Measurements from ENCODE around the gene MCU. TPM values are rescaled to one million over a fixed set of nuclear protein-coding genes. Genes with fewer than 3 reads are reported as not detected.

MCU gene
- polyA plus RNA-seq, 1 donor from 2014 or later = 22.9 TPM

- TF ChIP-seq, protein P1, sequence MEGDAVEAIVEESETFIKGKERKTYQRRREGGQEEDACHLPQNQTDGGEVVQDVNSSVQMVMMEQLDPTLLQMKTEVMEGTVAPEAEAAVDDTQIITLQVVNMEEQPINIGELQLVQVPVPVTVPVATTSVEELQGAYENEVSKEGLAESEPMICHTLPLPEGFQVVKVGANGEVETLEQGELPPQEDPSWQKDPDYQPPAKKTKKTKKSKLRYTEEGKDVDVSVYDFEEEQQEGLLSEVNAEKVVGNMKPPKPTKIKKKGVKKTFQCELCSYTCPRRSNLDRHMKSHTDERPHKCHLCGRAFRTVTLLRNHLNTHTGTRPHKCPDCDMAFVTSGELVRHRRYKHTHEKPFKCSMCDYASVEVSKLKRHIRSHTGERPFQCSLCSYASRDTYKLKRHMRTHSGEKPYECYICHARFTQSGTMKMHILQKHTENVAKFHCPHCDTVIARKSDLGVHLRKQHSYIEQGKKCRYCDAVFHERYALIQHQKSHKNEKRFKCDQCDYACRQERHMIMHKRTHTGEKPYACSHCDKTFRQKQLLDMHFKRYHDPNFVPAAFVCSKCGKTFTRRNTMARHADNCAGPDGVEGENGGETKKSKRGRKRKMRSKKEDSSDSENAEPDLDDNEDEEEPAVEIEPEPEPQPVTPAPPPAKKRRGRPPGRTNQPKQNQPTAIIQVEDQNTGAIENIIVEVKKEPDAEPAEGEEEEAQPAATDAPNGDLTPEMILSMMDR (IDR thresholded peaks at IDR 0.05; ENCODE audit: poor library complexity, severe bottlenecking) = no peak
- TF ChIP-seq EP300 (conservative IDR thresholded peaks at IDR 0.05; ENCODE audit: poor library complexity, severe bottlenecking) (no peak), RAD21 (conservative IDR thresholded peaks at IDR 0.05) (no peak), SMC3 (conservative IDR thresholded peaks at IDR 0.05; ENCODE audit: poor library complexity) (no peak), EZH2 (IDR thresholded peaks at IDR 0.05; ENCODE audit: borderline replicate concordance, insufficient read depth, low read length, poor library complexity, severe bottlenecking) (no peak), REST (IDR thresholded peaks at IDR 0.05; ENCODE audit: borderline replicate concordance) (no peak), TAF1 (IDR thresholded peaks at IDR 0.05; ENCODE audit: low read depth) (no peak), POLR2AphosphoS5 (IDR thresholded peaks at IDR 0.05) (no peak)
- Histone ChIP-seq H2AFZ (ENCODE audit: low read depth, low read length) (no peak overlapping the region), H3K9me3 (ENCODE audit: low read length) (no peaks in the 10 kb centered on the region), H3K4me3 (ENCODE audit: low read length) (no peak overlapping the region), H3K9ac (ENCODE audit: low read length) (no peak overlapping the region), H3K79me2 (replicated peaks; ENCODE audit: insufficient read depth, low read length) (no peaks in the 10 kb centered on the region), H3K27ac (ENCODE audit: low read length) (no peak overlapping the region), H3F3A (ENCODE audit: insufficient read depth, low read length, poor library complexity, severe bottlenecking) (no peaks in the 10 kb centered on the region), H3K4me2 (ENCODE audit: low read length) (no peak overlapping the region), H4K20me1 (ENCODE audit: insufficient read depth) (no peaks in the 10 kb centered on the region), H3K9me2 (ENCODE audit: insufficient read depth, low read length) (no peaks in the 10 kb centered on the region), H3K36me3 (ENCODE audit: insufficient read depth, low read length) (no peaks in the 10 kb centered on the region), H3K27me3 (ENCODE audit: insufficient read depth, low read depth, low read length) (no peaks in the 10 kb centered on the region)
These were observed 11.1 kb downstream of the MCU start for GRCh38 chr10:72702868-72703581.

- no peaks in the 10 kb centered on the region for H3K79me2 ChIP-seq (replicated peaks; ENCODE audit: insufficient read depth, low read length)
- H3K9me2 ChIP-seq (ENCODE audit: insufficient read depth, low read length) = no peaks in the 10 kb centered on the region
- H3K27me3 ChIP-seq (ENCODE audit: insufficient read depth, low read depth, low read length) = no peaks in the 10 kb centered on the region
- no peaks in the 10 kb centered on the region for H4K20me1 ChIP-seq (ENCODE audit: insufficient read depth)
- no peaks in the 10 kb centered on the region for H3K9me3 ChIP-seq (ENCODE audit: low read length)
- H3K36me3 ChIP-seq (ENCODE audit: insufficient read depth, low read length) = no peaks in the 10 kb centered on the region
- no peak overlapping the region for H2AFZ ChIP-seq (ENCODE audit: low read depth, low read length)
- H3K27ac ChIP-seq (ENCODE audit: low read length) = no peak overlapping the region
- H3K4me3 ChIP-seq (ENCODE audit: low read length) = no peak overlapping the region
- H3F3A ChIP-seq (ENCODE audit: insufficient read depth, low read length, poor library complexity, severe bottlenecking) = no peaks in the 10 kb centered on the region
- TF ChIP-seq REST (IDR thresholded peaks at IDR 0.05; ENCODE audit: borderline replicate concordance) = no peak
- TF ChIP-seq RAD21 (conservative IDR thresholded peaks at IDR 0.05) = no peak
- no peak for TF ChIP-seq MXI1 (conservative IDR thresholded peaks at IDR 0.05; ENCODE audit: poor library complexity, severe bottlenecking)
- TF ChIP-seq TAF1 (IDR thresholded peaks at IDR 0.05; ENCODE audit: low read depth) = no peak
- no peak for TF ChIP-seq EP300 (conservative IDR thresholded peaks at IDR 0.05; ENCODE audit: poor library complexity, severe bottlenecking)
- no peak for TF ChIP-seq POLR2AphosphoS5 (IDR thresholded peaks at IDR 0.05)
- TF ChIP-seq, protein P1 (IDR thresholded peaks at IDR 0.05; ENCODE audit: poor library complexity, severe bottlenecking) = no peak
- no peak for TF ChIP-seq EZH2 (IDR thresholded peaks at IDR 0.05; ENCODE audit: borderline replicate concordance, insufficient read depth, low read length, poor library complexity, severe bottlenecking)
- TF ChIP-seq SMC3 (conservative IDR thresholded peaks at IDR 0.05; ENCODE audit: poor library complexity) = no peak
- no peak overlapping the region for H3K4me2 ChIP-seq (ENCODE audit: low read length)
- no peak overlapping the region for H3K9ac ChIP-seq (ENCODE audit: low read length)
These were observed 12.2 kb downstream of the MCU start for GRCh38 chr10:72704117-72704516.

Measured in neural cell (in vitro differentiated cells).